ENCODE measurements around the gene FBXL15.

FBXL15 gene

DNA sequence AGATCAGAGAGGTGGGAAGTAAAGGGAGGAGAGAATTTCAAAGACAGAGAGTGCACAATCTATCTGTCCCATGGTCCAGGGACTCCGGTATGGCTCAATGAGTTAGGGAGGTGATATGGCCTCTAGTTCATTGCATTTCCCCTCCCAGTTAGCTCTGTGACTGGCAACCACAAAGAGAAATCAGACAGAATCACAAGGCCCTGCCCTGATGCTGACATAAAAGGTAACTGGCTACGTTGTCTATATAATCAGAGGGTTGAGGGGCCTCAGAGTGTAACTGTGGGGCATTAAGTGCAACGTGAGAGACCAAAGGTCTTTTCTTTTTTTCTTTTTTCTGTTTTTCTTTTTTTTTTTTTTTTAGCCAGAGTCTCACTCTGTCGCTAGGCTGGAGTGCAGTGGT, 38.0 kb downstream of the FBXL15 start:
- intact Hi-C loops (cut with DNase I; ENCODE audit: low total_unique reads), result no loop called here
- no peak overlapping the region for H3K4me3 ChIP-seq
- H3K27ac ChIP-seq, result no peak overlapping the region
- H3K36me3 ChIP-seq, result no peaks in the 10 kb centered on the region
- H3K4me1 ChIP-seq, result peaks cover 0 to 15% (median 10%) of the 10 kb centered on the region in 4 donors
- peaks cover 0 to 10% of the 10 kb centered on the region in 2 donors for H3K27me3 ChIP-seq
- no peaks in the 10 kb centered on the region for H3K9me3 ChIP-seq
- DNase-seq, result no peak
- TF ChIP-seq, protein P1, sequence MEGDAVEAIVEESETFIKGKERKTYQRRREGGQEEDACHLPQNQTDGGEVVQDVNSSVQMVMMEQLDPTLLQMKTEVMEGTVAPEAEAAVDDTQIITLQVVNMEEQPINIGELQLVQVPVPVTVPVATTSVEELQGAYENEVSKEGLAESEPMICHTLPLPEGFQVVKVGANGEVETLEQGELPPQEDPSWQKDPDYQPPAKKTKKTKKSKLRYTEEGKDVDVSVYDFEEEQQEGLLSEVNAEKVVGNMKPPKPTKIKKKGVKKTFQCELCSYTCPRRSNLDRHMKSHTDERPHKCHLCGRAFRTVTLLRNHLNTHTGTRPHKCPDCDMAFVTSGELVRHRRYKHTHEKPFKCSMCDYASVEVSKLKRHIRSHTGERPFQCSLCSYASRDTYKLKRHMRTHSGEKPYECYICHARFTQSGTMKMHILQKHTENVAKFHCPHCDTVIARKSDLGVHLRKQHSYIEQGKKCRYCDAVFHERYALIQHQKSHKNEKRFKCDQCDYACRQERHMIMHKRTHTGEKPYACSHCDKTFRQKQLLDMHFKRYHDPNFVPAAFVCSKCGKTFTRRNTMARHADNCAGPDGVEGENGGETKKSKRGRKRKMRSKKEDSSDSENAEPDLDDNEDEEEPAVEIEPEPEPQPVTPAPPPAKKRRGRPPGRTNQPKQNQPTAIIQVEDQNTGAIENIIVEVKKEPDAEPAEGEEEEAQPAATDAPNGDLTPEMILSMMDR (IDR thresholded peaks at IDR 0.05), result no peak

- Histone ChIP-seq H3K36me3 (no peaks in the 10 kb centered on the region), H3K27ac (no peak overlapping the region), H3K4me1 (peaks cover 0 to 15% (median 10%) of the 10 kb centered on the region in 4 donors), H3K27me3 (peaks cover 0 to 10% of the 10 kb centered on the region in 2 donors), H3K4me3 (peak overlapping the region; percentile 51 to 62), H3K9me3 (no peaks in the 10 kb centered on the region)
- TF ChIP-seq, protein P1 (IDR thresholded peaks at IDR 0.05), result no peak
- no peak for DNase-seq
- intact Hi-C loops (cut with DNase I; ENCODE audit: low total_unique reads), result no loop called here
Observed at GRCh38 chr10:102460836-102461186, 40.2 kb downstream of the FBXL15 start.

DNA sequence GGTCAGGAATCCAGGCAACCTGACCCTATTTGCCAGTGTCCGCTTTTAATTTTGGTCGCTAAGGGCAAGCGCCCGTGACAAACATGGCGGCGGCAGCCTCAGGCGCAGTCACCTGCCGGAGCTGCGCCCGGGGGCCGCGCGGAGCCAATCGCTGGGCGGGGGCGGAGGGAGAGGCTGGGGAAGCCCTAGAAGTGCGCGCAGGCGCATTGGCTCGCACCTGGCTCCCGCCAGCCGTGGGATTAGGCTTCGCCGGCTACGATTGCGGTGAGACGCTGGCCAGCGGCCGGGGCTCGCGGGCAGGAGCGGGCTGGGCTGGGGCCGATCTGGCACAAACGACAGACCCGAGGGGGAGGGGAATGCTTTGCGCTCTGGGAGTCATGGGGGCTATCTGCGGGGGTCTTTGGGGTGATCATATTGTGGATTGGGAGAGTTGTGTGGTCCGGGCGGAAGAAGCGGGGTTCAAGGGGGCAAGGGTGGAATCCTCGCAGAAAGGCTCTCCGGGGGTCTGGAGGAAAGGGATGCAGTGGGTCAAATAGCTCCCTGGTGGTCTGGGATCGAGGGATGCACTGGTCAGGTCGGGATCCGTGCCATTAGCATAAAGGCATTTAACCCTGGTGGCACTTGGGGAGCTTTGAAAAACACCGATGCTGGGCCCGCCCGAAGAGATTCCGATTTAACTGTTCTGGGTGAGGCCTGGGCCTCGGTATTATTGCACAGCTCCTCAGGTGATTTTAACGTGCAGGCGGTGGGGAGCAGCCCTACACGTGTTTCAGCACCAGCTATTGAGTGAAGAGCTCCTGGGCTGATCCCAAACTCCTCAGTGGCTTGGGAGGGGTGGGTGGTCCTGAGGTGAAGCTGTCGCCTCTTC, 40.8 kb downstream of the FBXL15 start:
- peaks cover 0 to 15% (median 10%) of the 10 kb centered on the region in 4 donors for H3K4me1 ChIP-seq
- intact Hi-C loops (cut with DNase I; ENCODE audit: low total_unique reads), result no loop called here
- H3K27ac ChIP-seq, result peak overlapping the region; percentile 28 to 36

DNA sequence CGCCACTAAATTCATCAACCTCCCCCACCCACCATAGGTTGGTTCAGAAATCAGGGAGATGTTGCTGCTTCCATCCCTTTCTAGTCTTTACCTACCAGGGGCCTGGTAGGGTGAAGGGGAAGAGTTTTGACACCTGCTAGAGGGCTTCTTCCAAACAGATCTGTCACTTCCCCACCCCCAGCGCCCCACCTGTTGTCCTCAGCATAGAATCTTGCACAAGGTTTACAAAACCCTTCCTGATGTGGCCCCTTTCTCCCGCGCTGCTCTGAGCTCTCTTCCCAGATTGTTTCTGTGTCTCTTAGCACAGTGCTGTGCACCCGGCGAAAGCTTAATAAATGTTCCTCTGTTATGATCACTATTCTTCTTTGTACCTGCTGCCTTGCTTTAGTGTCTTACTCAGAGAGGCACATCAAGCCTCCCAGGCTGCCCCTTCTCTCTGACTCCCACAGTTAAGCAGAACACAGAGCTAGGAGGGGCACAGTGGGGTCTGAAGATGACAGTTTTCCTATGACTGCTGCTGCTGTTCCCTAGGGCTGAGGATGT, 41.9 kb downstream of the FBXL15 start:
- Histone ChIP-seq H3K27ac (no peak overlapping the region), H3K4me1 (peaks cover 0 to 15% (median 10%) of the 10 kb centered on the region in 4 donors), H3K27me3 (peaks cover 0 to 10% of the 10 kb centered on the region in 2 donors), H3K36me3 (no peaks in the 10 kb centered on the region), H3K9me3 (no peaks in the 10 kb centered on the region), H3K4me3 (no peak overlapping the region)
- intact Hi-C loops (cut with DNase I; ENCODE audit: low total_unique reads), result no loop called here
- TF ChIP-seq, protein P1 (IDR thresholded peaks at IDR 0.05), result no peak
- no peak for DNase-seq

More for the DNA sequence above, 40.8 kb downstream of the FBXL15 start:
- TF ChIP-seq, protein P1 (IDR thresholded peaks at IDR 0.05), result no peak
- H3K27me3 ChIP-seq, result peaks cover 0 to 10% of the 10 kb centered on the region in 2 donors
- DNase-seq, result peak; percentile 82 to 91
- peak overlapping the region; percentile 51 to 62 for H3K4me3 ChIP-seq
- no peaks in the 10 kb centered on the region for H3K36me3 ChIP-seq
- H3K9me3 ChIP-seq, result no peaks in the 10 kb centered on the region

DNA sequence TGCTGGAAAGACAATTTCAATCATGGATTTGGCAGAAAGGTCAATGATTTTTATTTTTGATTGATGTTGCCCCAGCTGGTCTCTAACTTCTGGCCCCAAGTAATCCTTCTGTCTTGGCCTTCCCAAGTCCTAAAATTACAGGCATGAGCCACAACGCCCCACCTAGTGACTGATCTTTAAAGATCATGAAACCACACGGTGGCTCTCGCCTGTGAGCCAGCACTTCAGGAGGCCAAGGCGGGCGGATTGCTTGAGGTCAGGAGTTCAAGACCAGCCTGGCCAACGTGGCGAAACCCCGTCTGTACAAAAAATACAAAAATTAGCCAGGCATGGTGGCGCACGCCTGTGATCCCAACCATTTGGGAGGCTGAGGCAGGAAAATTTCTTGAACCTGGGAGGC, 43.3 kb downstream of the FBXL15 start:
- TF ChIP-seq, protein P1 (IDR thresholded peaks at IDR 0.05), result no peak
- H3K27ac ChIP-seq, result no peak overlapping the region
- H3K36me3 ChIP-seq, result no peaks in the 10 kb centered on the region
- no peak for DNase-seq
- H3K4me3 ChIP-seq, result no peak overlapping the region
- peaks cover 0 to 15% (median 10%) of the 10 kb centered on the region in 4 donors for H3K4me1 ChIP-seq
- no peaks in the 10 kb centered on the region for H3K9me3 ChIP-seq
- peaks cover 0 to 10% of the 10 kb centered on the region in 2 donors for H3K27me3 ChIP-seq
- intact Hi-C loops (cut with DNase I; ENCODE audit: low total_unique reads), result no loop called here

Data from tibial artery (tissue), 4 donors.